ENCODE results near the gene CHSY1.

The CHSY1 gene

GRCh38 chr15:101147181-101147580, 104.7 kb downstream of the CHSY1 start:
- H3K9me3 ChIP-seq (ENCODE audit: control insufficient read depth, low read length) = no peaks in the 10 kb centered on the region
- 68 to 78% methylated on average over 4 to 5 of the region's 5 CpGs for WGBS, 2 experiments (ENCODE audit: insufficient coverage in 2 of 2)

GRCh38 chr15:101146118-101146702, 105.6 kb downstream of the CHSY1 start:
- Histone ChIP-seq H3K36me3 (ENCODE audit: control insufficient read depth, insufficient read depth, low read length) (no peaks in the 10 kb centered on the region), H3K27ac (ENCODE audit: low read depth, low read length, severe bottlenecking) (no peak overlapping the region), H3K4me1 (ENCODE audit: control insufficient read depth, insufficient read depth, low read length, poor library complexity, severe bottlenecking) (peaks cover 31% of the 10 kb centered on the region), H3K4me3 (ENCODE audit: extremely low read depth, insufficient read depth, low read length, poor library complexity, severe bottlenecking) (no peak overlapping the region), H3K9me3 (ENCODE audit: control insufficient read depth, low read length) (no peaks in the 10 kb centered on the region)
- 100% methylated on average over 1 to 3 of the region's 8 CpGs for WGBS, 2 experiments (ENCODE audit: insufficient coverage in 2 of 2)

More at GRCh38 chr15:101147181-101147580, 104.7 kb downstream of the CHSY1 start:
- Histone ChIP-seq H3K4me1 (ENCODE audit: control insufficient read depth, insufficient read depth, low read length, poor library complexity, severe bottlenecking) (peaks cover 31% of the 10 kb centered on the region), H3K36me3 (ENCODE audit: control insufficient read depth, insufficient read depth, low read length) (no peaks in the 10 kb centered on the region), H3K27ac (ENCODE audit: low read depth, low read length, severe bottlenecking) (no peak overlapping the region), H3K4me3 (ENCODE audit: extremely low read depth, insufficient read depth, low read length, poor library complexity, severe bottlenecking) (no peak overlapping the region)

- WGBS, 2 experiments (ENCODE audit: insufficient coverage in 2 of 2) = 80% methylated on average over 1 of the region's 4 CpGs; no CpG with 5 or more reads in 1 of the 2 experiments
- H3K4me3 ChIP-seq (ENCODE audit: extremely low read depth, insufficient read depth, low read length, poor library complexity, severe bottlenecking) = no peak overlapping the region
- H3K9me3 ChIP-seq (ENCODE audit: control insufficient read depth, low read length) = no peaks in the 10 kb centered on the region
- H3K4me1 ChIP-seq (ENCODE audit: control insufficient read depth, insufficient read depth, low read length, poor library complexity, severe bottlenecking) = peaks cover 25% of the 10 kb centered on the region
- H3K36me3 ChIP-seq (ENCODE audit: control insufficient read depth, insufficient read depth, low read length) = no peaks in the 10 kb centered on the region
- no peak overlapping the region for H3K27ac ChIP-seq (ENCODE audit: low read depth, low read length, severe bottlenecking)
Measured at GRCh38 chr15:101145362-101145761, 106.5 kb downstream of the CHSY1 start.

- no peaks in the 10 kb centered on the region for H3K9me3 ChIP-seq (ENCODE audit: control insufficient read depth, low read length)
- H3K4me3 ChIP-seq (ENCODE audit: extremely low read depth, insufficient read depth, low read length, poor library complexity, severe bottlenecking) = no peak overlapping the region
- WGBS, 2 experiments (ENCODE audit: insufficient coverage in 2 of 2) = 87 to 92% methylated on average over 4 to 7 of the region's 7 CpGs
- H3K4me1 ChIP-seq (ENCODE audit: control insufficient read depth, insufficient read depth, low read length, poor library complexity, severe bottlenecking) = peaks cover 24% of the 10 kb centered on the region
- no peaks in the 10 kb centered on the region for H3K36me3 ChIP-seq (ENCODE audit: control insufficient read depth, insufficient read depth, low read length)
- no peak overlapping the region for H3K27ac ChIP-seq (ENCODE audit: low read depth, low read length, severe bottlenecking)
Measured at GRCh38 chr15:101143321-101143720, 108.5 kb downstream of the CHSY1 start.

GRCh38 chr15:101142711-101143110, 109.1 kb downstream of the CHSY1 start:
- no peaks in the 10 kb centered on the region for H3K9me3 ChIP-seq (ENCODE audit: control insufficient read depth, low read length)
- H3K4me1 ChIP-seq (ENCODE audit: control insufficient read depth, insufficient read depth, low read length, poor library complexity, severe bottlenecking) = peaks cover 27% of the 10 kb centered on the region
- no peaks in the 10 kb centered on the region for H3K36me3 ChIP-seq (ENCODE audit: control insufficient read depth, insufficient read depth, low read length)
- H3K4me3 ChIP-seq (ENCODE audit: extremely low read depth, insufficient read depth, low read length, poor library complexity, severe bottlenecking) = no peak overlapping the region
- H3K27ac ChIP-seq (ENCODE audit: low read depth, low read length, severe bottlenecking) = no peak overlapping the region
- 75 to 86% methylated on average over 2 of the region's 2 CpGs for WGBS, 2 experiments (ENCODE audit: insufficient coverage in 2 of 2)

- no peak overlapping the region for H3K4me3 ChIP-seq (ENCODE audit: extremely low read depth, insufficient read depth, low read length, poor library complexity, severe bottlenecking)
- H3K4me1 ChIP-seq (ENCODE audit: control insufficient read depth, insufficient read depth, low read length, poor library complexity, severe bottlenecking) = peaks cover 26% of the 10 kb centered on the region
- no peaks in the 10 kb centered on the region for H3K36me3 ChIP-seq (ENCODE audit: control insufficient read depth, insufficient read depth, low read length)
- H3K27ac ChIP-seq (ENCODE audit: low read depth, low read length, severe bottlenecking) = no peak overlapping the region
- no peaks in the 10 kb centered on the region for H3K9me3 ChIP-seq (ENCODE audit: control insufficient read depth, low read length)
Measured at GRCh38 chr15:101141926-101142527, 109.8 kb downstream of the CHSY1 start.

- Histone ChIP-seq H3K4me1 (ENCODE audit: control insufficient read depth, insufficient read depth, low read length, poor library complexity, severe bottlenecking) (peaks cover 26% of the 10 kb centered on the region), H3K9me3 (ENCODE audit: control insufficient read depth, low read length) (no peaks in the 10 kb centered on the region), H3K27ac (ENCODE audit: low read depth, low read length, severe bottlenecking) (no peak overlapping the region), H3K36me3 (ENCODE audit: control insufficient read depth, insufficient read depth, low read length) (no peaks in the 10 kb centered on the region), H3K4me3 (ENCODE audit: extremely low read depth, insufficient read depth, low read length, poor library complexity, severe bottlenecking) (no peak overlapping the region)
- 91% methylated on average over 2 of the region's 2 CpGs; no CpG with 5 or more reads in 1 of the 2 experiments for WGBS, 2 experiments (ENCODE audit: insufficient coverage in 2 of 2)
Measured at GRCh38 chr15:101140697-101141065, 111.2 kb downstream of the CHSY1 start.

- Histone ChIP-seq H3K27ac (ENCODE audit: low read depth, low read length, severe bottlenecking) (no peak overlapping the region), H3K4me1 (ENCODE audit: control insufficient read depth, insufficient read depth, low read length, poor library complexity, severe bottlenecking) (peaks cover 26% of the 10 kb centered on the region), H3K9me3 (ENCODE audit: control insufficient read depth, low read length) (no peaks in the 10 kb centered on the region), H3K36me3 (ENCODE audit: control insufficient read depth, insufficient read depth, low read length) (no peaks in the 10 kb centered on the region), H3K4me3 (ENCODE audit: extremely low read depth, insufficient read depth, low read length, poor library complexity, severe bottlenecking) (no peak overlapping the region)
- WGBS, 2 experiments (ENCODE audit: insufficient coverage in 2 of 2) = 92 to 93% methylated on average over 15 of the region's 15 CpGs
Measured at GRCh38 chr15:101139986-101140696, 111.7 kb downstream of the CHSY1 start.

- peaks cover 26% of the 10 kb centered on the region for H3K4me1 ChIP-seq (ENCODE audit: control insufficient read depth, insufficient read depth, low read length, poor library complexity, severe bottlenecking)
- no peaks in the 10 kb centered on the region for H3K9me3 ChIP-seq (ENCODE audit: control insufficient read depth, low read length)
- H3K4me3 ChIP-seq (ENCODE audit: extremely low read depth, insufficient read depth, low read length, poor library complexity, severe bottlenecking) = no peak overlapping the region
- H3K36me3 ChIP-seq (ENCODE audit: control insufficient read depth, insufficient read depth, low read length) = no peaks in the 10 kb centered on the region
- WGBS, 2 experiments (ENCODE audit: insufficient coverage in 2 of 2) = 70 to 83% methylated on average over 15 to 18 of the region's 22 CpGs
- H3K27ac ChIP-seq (ENCODE audit: low read depth, low read length, severe bottlenecking) = peak overlapping the region; percentile 62
Measured at GRCh38 chr15:101138913-101139880, 112.7 kb downstream of the CHSY1 start.

GRCh38 chr15:101138086-101138660, 113.7 kb downstream of the CHSY1 start:
- H3K4me3 ChIP-seq (ENCODE audit: extremely low read depth, insufficient read depth, low read length, poor library complexity, severe bottlenecking) = no peak overlapping the region
- no peaks in the 10 kb centered on the region for H3K36me3 ChIP-seq (ENCODE audit: control insufficient read depth, insufficient read depth, low read length)
- no peak overlapping the region for H3K27ac ChIP-seq (ENCODE audit: low read depth, low read length, severe bottlenecking)
- no peaks in the 10 kb centered on the region for H3K9me3 ChIP-seq (ENCODE audit: control insufficient read depth, low read length)
- WGBS, 2 experiments (ENCODE audit: insufficient coverage in 2 of 2) = 89 to 94% methylated on average over 10 to 14 of the region's 14 CpGs
- H3K4me1 ChIP-seq (ENCODE audit: control insufficient read depth, insufficient read depth, low read length, poor library complexity, severe bottlenecking) = peaks cover 26% of the 10 kb centered on the region

Measured in mesodermal cell (in vitro differentiated cells).